H9 (cell line): Measurements from ENCODE around the gene CCDC91. TPM values are rescaled to one million over a fixed set of nuclear protein-coding genes. Genes with fewer than 3 reads are reported as not detected.

Experiments
- DNase-seq: peaks from one replicate; pipeline ENCODE4 v3.0.0-alpha.2; 2017
- H2AFZ ChIP-seq: one replicate; pipeline ENCODE4 v1.6.1; 2013; ENCODE audit warnings: mild to moderate bottlenecking, low read length, control low read depth, moderate library complexity
- H2AK5ac ChIP-seq: 2 replicates; pipeline ENCODE4 v1.6.1; 2013; ENCODE audit warnings: low read length, control low read depth, mixed read lengths; ENCODE audit not compliant: insufficient read length
- H2BK120ac ChIP-seq: one replicate; pipeline ENCODE4 v1.6.1; 2013; ENCODE audit warnings: low read depth, mild to moderate bottlenecking, low read length, control low read depth, inconsistent platforms; ENCODE audit not compliant: poor library complexity, severe bottlenecking
- H2BK12ac ChIP-seq: 2 replicates; pipeline ENCODE4 v1.6.1; 2013; ENCODE audit warnings: low read length, control low read depth, mixed read lengths, low read depth; ENCODE audit not compliant: insufficient read length
- H2BK15ac ChIP-seq: 2 replicates; pipeline ENCODE4 v1.6.1; 2013; ENCODE audit warnings: low read depth, low read length, control low read depth
- H2BK20ac ChIP-seq: one replicate; pipeline ENCODE4 v1.6.1; 2013; ENCODE audit warnings: low read depth, mild to moderate bottlenecking, low read length, control low read depth, inconsistent platforms; ENCODE audit not compliant: poor library complexity, severe bottlenecking
- H2BK5ac ChIP-seq: 2 replicates; pipeline ENCODE4 v1.6.1; 2013; ENCODE audit warnings: low read length, control low read depth, mixed read lengths; ENCODE audit not compliant: insufficient read length
- H3K14ac ChIP-seq: 2 replicates; pipeline ENCODE4 v1.6.1; 2013; ENCODE audit warnings: low read length, control low read depth; ENCODE audit not compliant: insufficient read depth
- H3K18ac ChIP-seq: 2 replicates; pipeline ENCODE4 v1.6.1; 2013; ENCODE audit warnings: low read depth, mild to moderate bottlenecking, mixed read lengths, low read length, control low read depth; ENCODE audit not compliant: insufficient read length
- H3K23ac ChIP-seq: 2 replicates; pipeline ENCODE4 v1.6.1; 2013; ENCODE audit warnings: low read length, control low read depth, mixed read lengths, low read depth; ENCODE audit not compliant: insufficient read length
- H3K23me2 ChIP-seq: 2 replicates; pipeline ENCODE4 v1.6.1; 2013; ENCODE audit warnings: low read depth, mild to moderate bottlenecking, mixed read lengths, low read length, control low read depth; ENCODE audit not compliant: insufficient read length, poor library complexity, severe bottlenecking
- H3K27ac ChIP-seq: 2 replicates; pipeline ENCODE4 v1.5.1; 2013; ENCODE audit warnings: low read length, control low read depth, mixed read lengths, low read depth; ENCODE audit not compliant: insufficient read length
- H3K27me3 ChIP-seq: 2 replicates; pipeline ENCODE4 v1.6.1; 2013; ENCODE audit warnings: low read length, control low read depth, inconsistent platforms; ENCODE audit not compliant: insufficient read depth
- H3K4ac ChIP-seq: 2 replicates; pipeline ENCODE4 v1.6.1; 2013; ENCODE audit warnings: low read depth, mild to moderate bottlenecking, control low read depth, inconsistent platforms, low read length, moderate library complexity
- H3K4me1 ChIP-seq: 2 replicates; pipeline ENCODE4 v1.6.1; 2013; ENCODE audit warnings: low read length, control low read depth, inconsistent platforms; ENCODE audit not compliant: insufficient read depth
- H3K4me2 ChIP-seq: 2 replicates; pipeline ENCODE4 v1.6.1; 2013; ENCODE audit warnings: low read length, control low read depth, mixed read lengths; ENCODE audit not compliant: insufficient read length, insufficient read depth
- H3K56ac ChIP-seq: 2 replicates; pipeline ENCODE4 v1.6.1; 2013; ENCODE audit warnings: low read depth, mild to moderate bottlenecking, mixed read lengths, low read length, control low read depth; ENCODE audit not compliant: insufficient read length
- H3K79me1 ChIP-seq: 2 replicates; pipeline ENCODE4 v1.6.1; 2013; ENCODE audit warnings: low read depth, mild to moderate bottlenecking, moderate library complexity, low read length, control low read depth, inconsistent platforms; ENCODE audit not compliant: insufficient read depth, poor library complexity, severe bottlenecking
- H3K79me2 ChIP-seq: 2 replicates; pipeline ENCODE4 v1.6.1; 2013; ENCODE audit warnings: low read length, control low read depth, inconsistent platforms; ENCODE audit not compliant: insufficient read depth
- H3K9ac ChIP-seq: 2 replicates; pipeline ENCODE4 v1.6.1; 2013; ENCODE audit warnings: low read length, control low read depth, mixed read lengths; ENCODE audit not compliant: insufficient read length; ENCODE audit errors: extremely low read depth
- H3K9me3 ChIP-seq: one replicate; pipeline ENCODE4 v1.6.1; 2013; ENCODE audit warnings: low read depth, low read length, inconsistent platforms; ENCODE audit not compliant: control insufficient read depth
- H3T11ph ChIP-seq: one replicate; pipeline ENCODE4 v1.6.1; 2013; ENCODE audit warnings: mild to moderate bottlenecking, low read length, control low read depth, inconsistent platforms
- H4K20me1 ChIP-seq: one replicate; pipeline ENCODE4 v1.6.1; 2013; ENCODE audit not compliant: control insufficient read depth, insufficient read length, insufficient read depth
- H4K5ac ChIP-seq: 2 replicates; pipeline ENCODE4 v1.6.1; 2013; ENCODE audit warnings: low read depth, mild to moderate bottlenecking, mixed read lengths, low read length, control low read depth; ENCODE audit not compliant: insufficient read length
- H4K8ac ChIP-seq: replicated peaks from 2 replicates; pipeline ENCODE4 v1.6.1; 2013; ENCODE audit warnings: low read length, control low read depth, mixed read lengths, low read depth; ENCODE audit not compliant: insufficient read length
- H4K91ac ChIP-seq: 2 replicates; pipeline ENCODE4 v1.6.1; 2013; ENCODE audit warnings: low read depth, mild to moderate bottlenecking, moderate library complexity, mixed read lengths, low read length, control low read depth; ENCODE audit not compliant: insufficient read length
- H3K27ac Mint-ChIP-seq, 3 experiments: 2 replicates in 2 of 3; 3 replicates in 1 of 3; pipeline ENCODE4 v1.8.0; 2020 to 2021; ENCODE audit warnings: mixed read lengths in 3 of 3, mild to moderate bottlenecking in 1 of 3, moderate library complexity in 1 of 3
- H3K27me3 Mint-ChIP-seq: 2 replicates; pipeline ENCODE4 v1.8.0; 2021; ENCODE audit warnings: low read depth, mild to moderate bottlenecking, moderate library complexity, mixed read lengths
- H3K36me3 Mint-ChIP-seq, 3 experiments: 2 replicates in 2 of 3; 3 replicates in 1 of 3; pipeline ENCODE4 v1.8.0; 2020 to 2021; ENCODE audit warnings: low read depth in 3 of 3, mixed read lengths in 3 of 3; ENCODE audit not compliant: insufficient read depth in 1 of 3
- H3K4me1 Mint-ChIP-seq, 2 experiments: 2 replicates each; pipeline ENCODE4 v1.8.0; 2020; ENCODE audit warnings: mixed read lengths in 2 of 2
- H3K4me3 Mint-ChIP-seq, 2 experiments: 2 replicates in 1 of 2; 3 replicates in 1 of 2; pipeline ENCODE4 v1.8.0; 2020 to 2021; ENCODE audit warnings: mild to moderate bottlenecking in 2 of 2, mixed read lengths in 2 of 2, moderate library complexity in 1 of 2
- H3K9me3 Mint-ChIP-seq, 2 experiments: 2 replicates in 1 of 2; 3 replicates in 1 of 2; pipeline ENCODE4 v1.8.0; 2020; ENCODE audit warnings: mild to moderate bottlenecking in 2 of 2, mixed read lengths in 2 of 2, moderate library complexity in 1 of 2
- WGBS: extraction: QIAGEN DNeasy Blood & Tissue Kit; methylation state at CpG from one replicate; pipeline ENCODE4 v1.1.7; 2013; ENCODE audit warnings: missing lambda C conversion rate, low lambda C conversion rate, mixed read lengths; ENCODE audit not compliant: insufficient read length; ENCODE audit errors: extremely low coverage; 5-methylcytosine and 5-hydroxymethylcytosine counted together
- total RNA-seq: library from RNA; stranded (reverse); gene quantifications from 2 replicates; pipeline ENCODE4 v1.2.1, GENCODE V29; 2021
- TF ChIP-seq, protein P1 (sequence below): fragments of 200-600 bp; sonication (generic); conservative IDR thresholded peaks from 3 replicates; pipeline ENCODE4 v1.8.0; 2021; ENCODE audit warnings: antibody characterized with exemption, mild to moderate bottlenecking

Gene CCDC91
- total RNA-seq, 1 experiment from 2014 or later: 22.7 TPM

DNA sequence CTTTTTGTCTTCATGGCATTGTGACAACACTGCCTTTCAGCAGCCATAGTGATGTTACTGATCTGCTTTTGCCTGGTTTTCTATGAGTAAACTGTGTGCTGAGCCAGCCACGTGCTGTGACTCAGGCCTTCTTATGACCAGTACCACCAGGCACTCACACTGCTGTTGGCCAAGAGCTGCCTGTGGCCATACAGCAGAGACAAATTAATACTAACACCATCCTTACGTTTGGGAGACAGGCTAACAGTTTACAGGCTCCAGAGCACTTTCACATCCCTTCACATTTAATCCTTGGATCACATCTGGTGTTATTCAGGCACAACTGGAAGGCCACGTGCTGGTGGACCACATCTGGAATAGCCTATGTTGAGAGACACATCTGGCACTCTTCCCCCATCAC lies 377.9 kb downstream of the CCDC91 start:
- no peak overlapping the region for H4K5ac ChIP-seq
- H4K8ac ChIP-seq: no peak overlapping the region
- no peaks in the 10 kb centered on the region for H3K27me3 ChIP-seq
- H2BK5ac ChIP-seq: no peak overlapping the region
- TF ChIP-seq, protein P1, sequence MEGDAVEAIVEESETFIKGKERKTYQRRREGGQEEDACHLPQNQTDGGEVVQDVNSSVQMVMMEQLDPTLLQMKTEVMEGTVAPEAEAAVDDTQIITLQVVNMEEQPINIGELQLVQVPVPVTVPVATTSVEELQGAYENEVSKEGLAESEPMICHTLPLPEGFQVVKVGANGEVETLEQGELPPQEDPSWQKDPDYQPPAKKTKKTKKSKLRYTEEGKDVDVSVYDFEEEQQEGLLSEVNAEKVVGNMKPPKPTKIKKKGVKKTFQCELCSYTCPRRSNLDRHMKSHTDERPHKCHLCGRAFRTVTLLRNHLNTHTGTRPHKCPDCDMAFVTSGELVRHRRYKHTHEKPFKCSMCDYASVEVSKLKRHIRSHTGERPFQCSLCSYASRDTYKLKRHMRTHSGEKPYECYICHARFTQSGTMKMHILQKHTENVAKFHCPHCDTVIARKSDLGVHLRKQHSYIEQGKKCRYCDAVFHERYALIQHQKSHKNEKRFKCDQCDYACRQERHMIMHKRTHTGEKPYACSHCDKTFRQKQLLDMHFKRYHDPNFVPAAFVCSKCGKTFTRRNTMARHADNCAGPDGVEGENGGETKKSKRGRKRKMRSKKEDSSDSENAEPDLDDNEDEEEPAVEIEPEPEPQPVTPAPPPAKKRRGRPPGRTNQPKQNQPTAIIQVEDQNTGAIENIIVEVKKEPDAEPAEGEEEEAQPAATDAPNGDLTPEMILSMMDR: no peak
- H3K27ac ChIP-seq: no peak overlapping the region
- H3K14ac ChIP-seq: no peak overlapping the region
- no peaks in the 10 kb centered on the region for H3K79me2 ChIP-seq
- H4K91ac ChIP-seq: no peak overlapping the region
- H3K9ac ChIP-seq: no peak overlapping the region
- no peak overlapping the region for H3K23ac ChIP-seq
- H3K4me2 ChIP-seq: no peak overlapping the region
- no peak overlapping the region for H2AK5ac ChIP-seq
- H2AFZ ChIP-seq: no peak overlapping the region
- no peaks in the 10 kb centered on the region for H4K20me1 ChIP-seq
- Mint-ChIP-seq H3K27ac (no peak overlapping the region), H3K4me1 (no peaks in the 10 kb centered on the region), H3K4me3 (no peak overlapping the region), H3K27me3 (no peaks in the 10 kb centered on the region), H3K36me3 (no peaks in the 10 kb centered on the region), H3K9me3 (peaks cover 0 to 3% of the 10 kb centered on the region in 2 experiments; a peak in 2 of 5 replicates)
- H3K23me2 ChIP-seq: no peaks in the 10 kb centered on the region
- H3K56ac ChIP-seq: no peak overlapping the region
- H3K79me1 ChIP-seq: no peaks in the 10 kb centered on the region
- H2BK12ac ChIP-seq: no peak overlapping the region
- DNase-seq: no peak
- WGBS: no CpG with 5 or more reads among the region's 3 CpGs
- no peaks in the 10 kb centered on the region for H3K9me3 ChIP-seq
- no peak overlapping the region for H3K18ac ChIP-seq
- H3K4ac ChIP-seq: no peak overlapping the region
- H2BK15ac ChIP-seq: no peak overlapping the region
- H2BK120ac ChIP-seq: no peak overlapping the region
- no peak overlapping the region for H2BK20ac ChIP-seq
- no peaks in the 10 kb centered on the region for H3K4me1 ChIP-seq
- H3T11ph ChIP-seq: no peak overlapping the region
